ENCODE results near the gene ALX4.

Gene ALX4

GRCh38 chr11:44315947-44316658 is 6.2 kb upstream of the ALX4 start:
- TF ChIP-seq POLR2A (IDR thresholded peaks at IDR 0.05; ENCODE audit: low read depth, low read length), result no peak
- FAIRE-seq (no peak), DNase-seq (ENCODE audit: insufficient read length, low spot score) (no peak)

- no peak for DNase-seq (ENCODE audit: insufficient read length, low spot score)
- no peak for FAIRE-seq
- TF ChIP-seq POLR2A (IDR thresholded peaks at IDR 0.05; ENCODE audit: low read depth, low read length), result no peak
Measured at GRCh38 chr11:44314733-44315132, 4.8 kb upstream of the ALX4 start.

- no peak for DNase-seq (ENCODE audit: insufficient read length, low spot score)
- no peak for TF ChIP-seq POLR2A (IDR thresholded peaks at IDR 0.05; ENCODE audit: low read depth, low read length)
- no peak for FAIRE-seq
Measured at GRCh38 chr11:44313761-44314489, 4.0 kb upstream of the ALX4 start.

GRCh38 chr11:44312876-44313275 is 2.9 kb upstream of the ALX4 start:
- TF ChIP-seq POLR2A (IDR thresholded peaks at IDR 0.05; ENCODE audit: low read depth, low read length), result no peak
- FAIRE-seq (no peak), DNase-seq (ENCODE audit: insufficient read length, low spot score) (no peak)

GRCh38 chr11:44311339-44312261 is 1.7 kb upstream of the ALX4 start:
- FAIRE-seq, result no peak

GRCh38 chr11:44310463-44311272 is 729 bp upstream of the ALX4 start:
- no peak for FAIRE-seq
- no peak for DNase-seq (ENCODE audit: insufficient read length, low spot score)
- TF ChIP-seq POLR2A (IDR thresholded peaks at IDR 0.05; ENCODE audit: low read depth, low read length), result no peak

More at GRCh38 chr11:44311339-44312261, 1.7 kb upstream of the ALX4 start:
- TF ChIP-seq POLR2A (IDR thresholded peaks at IDR 0.05; ENCODE audit: low read depth, low read length), result no peak
- DNase-seq (ENCODE audit: insufficient read length, low spot score), result no peak

- DNase-seq (ENCODE audit: insufficient read length, low spot score), result no peak
- FAIRE-seq, result no peak
- TF ChIP-seq POLR2A (IDR thresholded peaks at IDR 0.05; ENCODE audit: low read depth, low read length), result no peak
Measured at GRCh38 chr11:44310206-44310462, 195 bp upstream of the ALX4 start.

- FAIRE-seq, result no peak
- no peak for DNase-seq (ENCODE audit: insufficient read length, low spot score)
Measured at GRCh38 chr11:44308923-44309477, 939 bp downstream of the ALX4 start.

GRCh38 chr11:44308256-44308922 is 1.6 kb downstream of the ALX4 start:
- TF ChIP-seq POLR2A (IDR thresholded peaks at IDR 0.05; ENCODE audit: low read depth, low read length), result no peak
- no peak for DNase-seq (ENCODE audit: insufficient read length, low spot score)
- FAIRE-seq, result no peak

More at GRCh38 chr11:44308923-44309477, 939 bp downstream of the ALX4 start:
- TF ChIP-seq POLR2A (IDR thresholded peaks at IDR 0.05; ENCODE audit: low read depth, low read length), result no peak

GRCh38 chr11:44307340-44308099 is 2.4 kb downstream of the ALX4 start:
- DNase-seq (ENCODE audit: insufficient read length, low spot score) (no peak), FAIRE-seq (no peak)
- no peak for TF ChIP-seq POLR2A (IDR thresholded peaks at IDR 0.05; ENCODE audit: low read depth, low read length)

GRCh38 chr11:44306918-44307244 is 3.1 kb downstream of the ALX4 start:
- no peak for FAIRE-seq
- TF ChIP-seq POLR2A (IDR thresholded peaks at IDR 0.05; ENCODE audit: low read depth, low read length), result no peak
- DNase-seq (ENCODE audit: insufficient read length, low spot score), result no peak

Data from H54 (cell line).